ENCODE measurements around the gene UBE2H.

The UBE2H gene

GRCh38 chr7:129789652-129790051, 163.1 kb downstream of the UBE2H start:
- no peak overlapping the region for H3K4me3 ChIP-seq (replicated peaks; ENCODE audit: insufficient read depth, low read length)
- no peak overlapping the region for H3K27ac ChIP-seq (replicated peaks)
- DNase-seq (ENCODE audit: low read depth in 1 of 2, low spot score in 1 of 2): no peak
- no peak for TF ChIP-seq POLR2AphosphoS5 (IDR thresholded peaks at IDR 0.05; ENCODE audit: low read depth)
- H3K27me3 ChIP-seq (ENCODE audit: insufficient read depth, poor library complexity, severe bottlenecking): peaks cover 20% of the 10 kb centered on the region

GRCh38 chr7:129789000-129789399, 163.8 kb downstream of the UBE2H start:
- DNase-seq (ENCODE audit: low read depth in 1 of 2, low spot score in 1 of 2): no peak
- Histone ChIP-seq H3K27me3 (ENCODE audit: insufficient read depth, poor library complexity, severe bottlenecking) (peaks cover 27% of the 10 kb centered on the region), H3K4me3 (replicated peaks; ENCODE audit: insufficient read depth, low read length) (no peak overlapping the region), H3K27ac (replicated peaks) (no peak overlapping the region)
- TF ChIP-seq REST (IDR thresholded peaks at IDR 0.05; ENCODE audit: insufficient replicate concordance, low read depth) (no peak), GABPA (IDR thresholded peaks at IDR 0.05; ENCODE audit: low read depth) (no peak), SPI1 (IDR thresholded peaks at IDR 0.05; ENCODE audit: borderline replicate concordance, low read depth) (no peak), CTCF (IDR thresholded peaks at IDR 0.05; ENCODE audit: insufficient read depth, low read length) (no peak), POLR2AphosphoS5 (IDR thresholded peaks at IDR 0.05; ENCODE audit: low read depth) (no peak)

GRCh38 chr7:129786825-129787563, 165.8 kb downstream of the UBE2H start:
- Histone ChIP-seq H3K4me3 (replicated peaks; ENCODE audit: insufficient read depth, low read length) (no peak overlapping the region), H3K27ac (replicated peaks) (no peak overlapping the region), H3K27me3 (ENCODE audit: insufficient read depth, poor library complexity, severe bottlenecking) (peaks cover 47% of the 10 kb centered on the region)
- DNase-seq (ENCODE audit: low read depth in 1 of 2, low spot score in 1 of 2): no peak
- TF ChIP-seq REST (IDR thresholded peaks at IDR 0.05; ENCODE audit: insufficient replicate concordance, low read depth) (no peak), CTCF (IDR thresholded peaks at IDR 0.05; ENCODE audit: insufficient read depth, low read length) (no peak), SPI1 (IDR thresholded peaks at IDR 0.05; ENCODE audit: borderline replicate concordance, low read depth) (no peak), POLR2AphosphoS5 (IDR thresholded peaks at IDR 0.05; ENCODE audit: low read depth) (no peak)

- Histone ChIP-seq H3K27ac (replicated peaks) (no peak overlapping the region), H3K27me3 (ENCODE audit: insufficient read depth, poor library complexity, severe bottlenecking) (peaks cover 58% of the 10 kb centered on the region)
Observed at GRCh38 chr7:129785685-129786514, 166.9 kb downstream of the UBE2H start.

More at GRCh38 chr7:129785685-129786514, 166.9 kb downstream of the UBE2H start:
- TF ChIP-seq CTCF (IDR thresholded peaks at IDR 0.05; ENCODE audit: insufficient read depth, low read length) (no peak), SPI1 (IDR thresholded peaks at IDR 0.05; ENCODE audit: borderline replicate concordance, low read depth) (no peak), REST (IDR thresholded peaks at IDR 0.05; ENCODE audit: insufficient replicate concordance, low read depth) (no peak), GABPA (IDR thresholded peaks at IDR 0.05; ENCODE audit: low read depth) (no peak), POLR2AphosphoS5 (IDR thresholded peaks at IDR 0.05; ENCODE audit: low read depth) (no peak)
- H3K4me3 ChIP-seq (replicated peaks; ENCODE audit: insufficient read depth, low read length): no peak overlapping the region
- no peak for DNase-seq (ENCODE audit: low read depth in 1 of 2, low spot score in 1 of 2)
